HepG2 (cell line): ENCODE data around the gene RBM14. TPM values are rescaled to one million over a fixed set of nuclear protein-coding genes. Genes with fewer than 3 reads are reported as not detected.

Experiments used
- BHLHE40 ChIP-seq: IDR thresholded peaks from 2 replicates; pipeline ENCODE4 v1.6.1; 2011; ENCODE audit warnings: low read length, improper control_type of control experiment
- ELF1 ChIP-seq: sonication (generic); formaldehyde crosslinking; IDR thresholded peaks from 2 replicates; pipeline ENCODE4 v1.4.0; 2020; ENCODE audit warnings: missing genetic modification reagents
- GATA4 ChIP-seq: sonication (generic); IDR thresholded peaks from 2 replicates; pipeline ENCODE4 v1.6.1; 2016; ENCODE audit warnings: antibody characterized with exemption, low read depth, borderline replicate concordance
- HNRNPUL1 ChIP-seq: fragments of 200-400 bp; formaldehyde crosslinking; IDR thresholded peaks from 2 replicates; pipeline ENCODE4 v1.6.1; 2017; ENCODE audit warnings: low read depth, mild to moderate bottlenecking, low read length, moderate library complexity
- SETDB1 ChIP-seq: sonication (generic); formaldehyde crosslinking; IDR thresholded peaks from 2 replicates; pipeline ENCODE4 v1.5.1; 2020; ENCODE audit warnings: missing genetic modification reagents, mild to moderate bottlenecking, borderline replicate concordance
- SMAD9 ChIP-seq: sonication (generic); formaldehyde crosslinking; IDR thresholded peaks from 2 replicates; pipeline ENCODE4 v1.5.1; 2020; ENCODE audit warnings: mild to moderate bottlenecking, missing genetic modification reagents
- SOX13 ChIP-seq, 3 experiments: fragments of 450-650 bp in 1 of 3; sonication (generic) in 1 of 3; formaldehyde crosslinking in 1 of 3; IDR thresholded peaks in 2 of 3; conservative IDR thresholded peaks in 1 of 3; 2 replicates each; pipeline versions ENCODE4 v1.5.0 to v1.6.1; 2016 to 2020; ENCODE audit warnings: antibody characterized with exemption in 1 of 3, mild to moderate bottlenecking in 1 of 3, missing compliant biosample characterization in 1 of 3, missing genetic modification reagents in 1 of 3, moderate library complexity in 1 of 3
- SUZ12 ChIP-seq: fragments of 150-350 bp; IDR thresholded peaks from 2 replicates; pipeline ENCODE4 v1.6.1; 2014; ENCODE audit warnings: low read depth, low read length
- ZBTB38 ChIP-seq: sonication (generic); formaldehyde crosslinking; IDR thresholded peaks from 2 replicates; pipeline ENCODE4 v1.5.1; 2020; ENCODE audit warnings: mild to moderate bottlenecking, missing genetic modification reagents
- ZFP62 ChIP-seq: sonication (generic); formaldehyde crosslinking; IDR thresholded peaks from 2 replicates; pipeline ENCODE4 v1.4.0; 2020; ENCODE audit warnings: missing genetic modification reagents
- ZNF260 ChIP-seq: sonication (generic); formaldehyde crosslinking; IDR thresholded peaks from 2 replicates; pipeline ENCODE4 v1.4.0; 2020; ENCODE audit warnings: missing genetic modification reagents, low read depth, mild to moderate bottlenecking, borderline replicate concordance
- ZNF282 ChIP-seq: fragments of 450-650 bp; IDR thresholded peaks from 2 replicates; pipeline ENCODE4 v1.6.1; 2018; ENCODE audit not compliant: partially characterized antibody
- ZNF501 ChIP-seq: sonication (generic); formaldehyde crosslinking; IDR thresholded peaks from 2 replicates; pipeline ENCODE4 v1.5.1; 2020; ENCODE audit warnings: mild to moderate bottlenecking, moderate library complexity, missing genetic modification reagents
- ZNF572 ChIP-seq: sonication (generic); formaldehyde crosslinking; IDR thresholded peaks from 2 replicates; pipeline ENCODE4 v1.5.1; 2020; ENCODE audit warnings: mild to moderate bottlenecking, missing genetic modification reagents
- ZNF616 ChIP-seq: sonication (generic); formaldehyde crosslinking; IDR thresholded peaks from 2 replicates; pipeline ENCODE4 v1.5.0; 2020; ENCODE audit warnings: low read depth, mild to moderate bottlenecking, missing genetic modification reagents
- ZNF737 ChIP-seq: sonication (generic); formaldehyde crosslinking; IDR thresholded peaks from 2 replicates; pipeline ENCODE4 v1.5.0; 2020; ENCODE audit warnings: missing genetic modification reagents, mild to moderate bottlenecking, borderline replicate concordance
- ZNF777 ChIP-seq: sonication (generic); formaldehyde crosslinking; IDR thresholded peaks from 2 replicates; pipeline ENCODE4 v1.4.0; 2020; ENCODE audit warnings: missing genetic modification reagents
- ZNF800 ChIP-seq: sonication (generic); formaldehyde crosslinking; IDR thresholded peaks from 2 replicates; pipeline ENCODE4 v1.4.0; 2020; ENCODE audit warnings: missing genetic modification reagents
- polyA plus RNA-seq, 8 experiments: library from polyadenylated mRNA; depleted of rRNA in 3 of 8; stranded (reverse) in 7 of 8; unstranded in 1 of 8; fragments of >200 nt; fragmentation: Illumina TruSeq in 4 of 8; extraction: Trizol in 4 of 8; gene quantifications; 2 replicates each; pipeline versions ENCODE4 v1.2.1 to v1.2.3, GENCODE V29; 2011 to 2016; ENCODE audit warnings: low read depth in 4 of 8, missing spikeins in 1 of 8, mixed read lengths in 1 of 8; ENCODE audit not compliant: insufficient read depth in 1 of 8
- total RNA-seq, 5 experiments: library from RNA; depleted of rRNA; stranded (reverse); fragments of >200 nt; fragmentation: Illumina TruSeq; extraction: Trizol; gene quantifications; 2 replicates each; pipeline ENCODE4 v1.2.3, GENCODE V29; 2016; ENCODE audit warnings: low read depth in 1 of 5
- TF ChIP-seq, protein P1 (sequence below): sonication (generic); formaldehyde crosslinking; IDR thresholded peaks from 2 replicates; pipeline ENCODE4 v1.4.0; 2020; ENCODE audit warnings: missing genetic modification reagents, borderline replicate concordance
- TF ChIP-seq, protein P2 (sequence below): sonication (generic); formaldehyde crosslinking; IDR thresholded peaks from 2 replicates; pipeline ENCODE4 v1.4.0; 2020; ENCODE audit warnings: missing genetic modification reagents

RBM14 gene
- total and polyA plus RNA-seq, 2 of the 13 experiments (the other 11 are each of a cell fraction or from before 2014, with no cell fraction given): 12.7 to 44.1 TPM

GRCh38 chr11:66616379-66617154 is at the start of gene RBM14 (continued):
- TF ChIP-seq, protein P1, sequence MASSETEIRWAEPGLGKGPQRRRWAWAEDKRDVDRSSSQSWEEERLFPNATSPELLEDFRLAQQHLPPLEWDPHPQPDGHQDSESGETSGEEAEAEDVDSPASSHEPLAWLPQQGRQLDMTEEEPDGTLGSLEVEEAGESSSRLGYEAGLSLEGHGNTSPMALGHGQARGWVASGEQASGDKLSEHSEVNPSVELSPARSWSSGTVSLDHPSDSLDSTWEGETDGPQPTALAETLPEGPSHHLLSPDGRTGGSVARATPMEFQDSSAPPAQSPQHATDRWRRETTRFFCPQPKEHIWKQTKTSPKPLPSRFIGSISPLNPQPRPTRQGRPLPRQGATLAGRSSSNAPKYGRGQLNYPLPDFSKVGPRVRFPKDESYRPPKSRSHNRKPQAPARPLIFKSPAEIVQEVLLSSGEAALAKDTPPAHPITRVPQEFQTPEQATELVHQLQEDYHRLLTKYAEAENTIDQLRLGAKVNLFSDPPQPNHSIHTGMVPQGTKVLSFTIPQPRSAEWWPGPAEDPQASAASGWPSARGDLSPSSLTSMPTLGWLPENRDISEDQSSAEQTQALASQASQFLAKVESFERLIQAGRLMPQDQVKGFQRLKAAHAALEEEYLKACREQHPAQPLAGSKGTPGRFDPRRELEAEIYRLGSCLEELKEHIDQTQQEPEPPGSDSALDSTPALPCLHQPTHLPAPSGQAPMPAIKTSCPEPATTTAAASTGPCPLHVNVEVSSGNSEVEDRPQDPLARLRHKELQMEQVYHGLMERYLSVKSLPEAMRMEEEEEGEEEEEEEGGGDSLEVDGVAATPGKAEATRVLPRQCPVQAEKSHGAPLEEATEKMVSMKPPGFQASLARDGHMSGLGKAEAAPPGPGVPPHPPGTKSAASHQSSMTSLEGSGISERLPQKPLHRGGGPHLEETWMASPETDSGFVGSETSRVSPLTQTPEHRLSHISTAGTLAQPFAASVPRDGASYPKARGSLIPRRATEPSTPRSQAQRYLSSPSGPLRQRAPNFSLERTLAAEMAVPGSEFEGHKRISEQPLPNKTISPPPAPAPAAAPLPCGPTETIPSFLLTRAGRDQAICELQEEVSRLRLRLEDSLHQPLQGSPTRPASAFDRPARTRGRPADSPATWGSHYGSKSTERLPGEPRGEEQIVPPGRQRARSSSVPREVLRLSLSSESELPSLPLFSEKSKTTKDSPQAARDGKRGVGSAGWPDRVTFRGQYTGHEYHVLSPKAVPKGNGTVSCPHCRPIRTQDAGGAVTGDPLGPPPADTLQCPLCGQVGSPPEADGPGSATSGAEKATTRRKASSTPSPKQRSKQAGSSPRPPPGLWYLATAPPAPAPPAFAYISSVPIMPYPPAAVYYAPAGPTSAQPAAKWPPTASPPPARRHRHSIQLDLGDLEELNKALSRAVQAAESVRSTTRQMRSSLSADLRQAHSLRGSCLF (CRISPR knock-in tag): no peak; the same call in 1 of the 2 replicates
- TF ChIP-seq, protein P2, sequence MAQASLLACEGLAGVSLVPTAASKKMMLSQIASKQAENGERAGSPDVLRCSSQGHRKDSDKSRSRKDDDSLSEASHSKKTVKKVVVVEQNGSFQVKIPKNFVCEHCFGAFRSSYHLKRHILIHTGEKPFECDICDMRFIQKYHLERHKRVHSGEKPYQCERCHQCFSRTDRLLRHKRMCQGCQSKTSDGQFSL (CRISPR knock-in tag): peak; percentile 73
- TF ChIP-seq ZNF777 (CRISPR knock-in tag) (peak; percentile 79; the same call in 1 of the 2 replicates), ZFP62 (CRISPR knock-in tag) (no peak), ZNF800 (peak; percentile 56; the same call in 1 of the 2 replicates), SUZ12 (no peak), SETDB1 (no peak), ZNF616 (peak; percentile 57), ZNF282 (no peak), ZNF260 (CRISPR knock-in tag) (no peak), ELF1 (CRISPR knock-in tag) (peak; percentile 38; the same call in 1 of the 2 replicates), HNRNPUL1 (0 out of 2 replicates have a peak, but pooled peaks have one; percentile 16), ZBTB38 (peak; percentile 63), ZNF572 (CRISPR knock-in tag) (no peak; the same call in 1 of the 2 replicates), GATA4 (0 out of 2 replicates have a peak, but pooled peaks have one; percentile 51), ZNF501 (CRISPR knock-in tag) (peak; percentile 79; the same call in 1 of the 2 replicates), BHLHE40 (peak; percentile 45; the same call in 1 of the 2 replicates), SOX13 (IDR thresholded peaks at IDR 0.05) (no peak; the same call in 1 of the 2 replicates), SOX13 (CRISPR knock-in tag; conservative IDR thresholded peaks at IDR 0.05 in 1 of 2, IDR thresholded peaks at IDR 0.05 in 1 of 2) (peak in 1 of 2 experiments; percentile 42; a peak in 2 of 4 replicates), ZNF737 (CRISPR knock-in tag) (0 out of 2 replicates have a peak, but pooled peaks have one; percentile 62), SMAD9 (CRISPR knock-in tag) (no peak; the same call in 1 of the 2 replicates)
